Thyroid gland (tissue), 4 donors: ENCODE results near the gene SLC13A4.

Experiments
- CTCF ChIP-seq, 6 experiments: fragments of 200-600 bp in 3 of 6; fragments of 450-650 bp in 3 of 6; sonication (generic) in 3 of 6; IDR thresholded peaks; one replicate each; pipeline ENCODE4 v1.5.1; 2016 to 2019; ENCODE audit warnings: antibody characterized with exemption in 6 of 6, mild to moderate bottlenecking in 2 of 6, inconsistent platforms in 1 of 6, moderate library complexity in 1 of 6
- POLR2A ChIP-seq, 2 donors: fragments of 450-650 bp; IDR thresholded peaks; one replicate each; pipeline ENCODE4 v1.6.1; 2017; ENCODE audit warnings: antibody characterized with exemption in 2 of 2, mild to moderate bottlenecking in 2 of 2, moderate library complexity in 1 of 2

GRCh38 chr7:135726276-135726788 is 1.7 kb downstream of the SLC13A4 start:
- TF ChIP-seq CTCF (IDR thresholded peaks at IDR 0.05), result no peak
- no peak for TF ChIP-seq POLR2A (IDR thresholded peaks at IDR 0.05)
